Kidney (tissue), 14 donors: ENCODE data around the gene DNAJA3. TPM values are rescaled to one million over a fixed set of nuclear protein-coding genes. Genes with fewer than 3 reads are reported as not detected.

ENCODE experiments used
- DNase-seq, 5 donors: peaks; one replicate each; pipeline ENCODE4 v3.0.0-alpha.2; 2013 to 2020
- FAIRE-seq: peaks from 2 replicates; lab custom pipeline; 2012; peaks lifted over from hg19 to GRCh38; lab: Jason Lieb, UNC
- H3K27ac ChIP-seq, 2 donors: one replicate each; pipeline ENCODE4 v1.7.0; 2013; ENCODE audit warnings: low read depth in 2 of 2, low read length in 2 of 2, inconsistent platforms in 1 of 2
- H3K27me3 ChIP-seq: one replicate; pipeline ENCODE4 v1.7.1; 2013; ENCODE audit warnings: low read length, inconsistent platforms; ENCODE audit not compliant: control insufficient read depth, insufficient read depth
- H3K36me3 ChIP-seq, 3 donors: one replicate each; pipeline versions ENCODE4 v1.7.0 to v1.7.1; 2013; ENCODE audit warnings: low read length in 3 of 3, control low read depth in 1 of 3, inconsistent platforms in 1 of 3; ENCODE audit not compliant: insufficient read depth in 3 of 3, control insufficient read depth in 2 of 3
- H3K4me1 ChIP-seq, 3 donors: one replicate each; pipeline versions ENCODE4 v1.7.0 to v1.7.1; 2013; ENCODE audit warnings: low read length in 3 of 3, inconsistent platforms in 1 of 3, low read depth in 1 of 3; ENCODE audit not compliant: control insufficient read depth in 2 of 3, insufficient read depth in 2 of 3
- H3K4me3 ChIP-seq, 3 donors: one replicate each; pipeline versions ENCODE4 v1.7.0 to v1.8.1; 2013; ENCODE audit warnings: low read length in 3 of 3, control low read depth in 1 of 3, inconsistent platforms in 1 of 3
- H3K9ac ChIP-seq, 3 donors: one replicate each; pipeline versions ENCODE4 v1.7.0 to v1.7.1; 2013; ENCODE audit warnings: low read length in 3 of 3, control low read depth in 1 of 3, inconsistent platforms in 1 of 3
- H3K9me3 ChIP-seq, 3 donors: one replicate each; pipeline versions ENCODE4 v1.7.0 to v1.7.1; 2013; ENCODE audit warnings: low read length in 3 of 3, control low read depth in 1 of 3, inconsistent platforms in 1 of 3; ENCODE audit not compliant: control insufficient read depth in 2 of 3, insufficient read depth in 1 of 3
- CTCF ChIP-seq: IDR thresholded peaks from 3 replicates; pipeline ENCODE4 v1.5.1; 2012; ENCODE audit warnings: mild to moderate bottlenecking, moderate library complexity, borderline replicate concordance; ENCODE audit not compliant: insufficient read depth; ENCODE audit errors: extremely low read depth
- intact Hi-C: fragments of 100-400 bp; cut with DNase I; formaldehyde crosslinking; loops from one replicate; pipeline ENCODE4 v1.11.1; 2022
- polyA plus RNA-seq: library from polyadenylated mRNA; stranded (reverse); fragments of 350-450 nt; fragmentation: Illumina TruSeq; extraction: RNeasy Lipid Tissue Mini Kit (QIAGEN cat#74804); gene quantifications from one replicate; pipeline ENCODE4 v1.2.3, GENCODE V29; 2014; ENCODE audit warnings: low read depth, low replicate concordance; ENCODE audit not compliant: insufficient read depth
- total RNA-seq: library from RNA; stranded (reverse); fragmentation: NEBNext Ultra II Directional; extraction: Animal tissue kit (Norgen Biotek cat#: 25700); gene quantifications from one replicate; pipeline ENCODE4 v1.2.1, GENCODE V29; 2021
- donor health status: control.
- donor health status: control.
- donor health status: control.
- donor health status: control.
- donor health status: control.
- donor health status: DM: yes; HTN: yes; CAD: no.
- donor health status: Normal renal cell carcinoma (clear cell type).

Gene DNAJA3
- total and polyA plus RNA-seq, 2 donors from 2014 or later: 41.1 to 49.4 TPM

DNA sequence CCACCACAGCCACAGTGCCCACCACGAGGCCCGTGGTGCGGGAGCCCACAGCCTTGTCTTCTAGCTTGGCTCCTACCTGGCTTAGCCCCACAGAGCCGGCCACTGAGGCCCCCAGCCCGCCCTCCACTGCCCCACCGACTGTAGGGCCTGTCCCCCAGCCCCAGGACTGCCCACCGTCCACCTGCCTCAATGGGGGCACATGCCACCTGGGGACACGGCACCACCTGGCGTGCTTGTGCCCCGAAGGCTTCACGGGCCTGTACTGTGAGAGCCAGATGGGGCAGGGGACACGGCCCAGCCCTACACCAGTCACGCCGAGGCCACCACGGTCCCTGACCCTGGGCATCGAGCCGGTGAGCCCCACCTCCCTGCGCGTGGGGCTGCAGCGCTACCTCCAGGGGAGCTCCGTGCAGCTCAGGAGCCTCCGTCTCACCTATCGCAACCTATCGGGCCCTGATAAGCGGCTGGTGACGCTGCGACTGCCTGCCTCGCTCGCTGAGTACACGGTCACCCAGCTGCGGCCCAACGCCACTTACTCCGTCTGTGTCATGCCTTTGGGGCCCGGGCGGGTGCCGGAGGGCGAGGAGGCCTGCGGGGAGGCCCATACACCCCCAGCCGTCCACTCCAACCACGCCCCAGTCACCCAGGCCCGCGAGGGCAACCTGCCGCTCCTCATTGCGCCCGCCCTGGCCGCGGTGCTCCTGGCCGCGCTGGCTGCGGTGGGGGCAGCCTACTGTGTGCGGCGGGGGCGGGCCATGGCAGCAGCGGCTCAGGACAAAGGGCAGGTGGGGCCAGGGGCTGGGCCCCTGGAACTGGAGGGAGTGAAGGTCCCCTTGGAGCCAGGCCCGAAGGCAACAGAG, 43.5 kb upstream of the DNAJA3 start:
- DNase-seq: peak in 1 of 5 donors; percentile 50
- Histone ChIP-seq H3K27me3 (no peaks in the 10 kb centered on the region), H3K4me1 (peaks cover 2 to 51% (median 23%) of the 10 kb centered on the region in 3 donors), H3K9me3 (no peaks in the 10 kb centered on the region), H3K4me3 (no peak overlapping the region), H3K9ac (peak overlapping the region in 1 of 3 donors; percentile 5), H3K36me3 (peaks cover 0 to 4% (median 2%) of the 10 kb centered on the region in 3 donors), H3K27ac (peak overlapping the region; percentile 5 to 51)
- no peak for FAIRE-seq
- TF ChIP-seq CTCF: no peak
- intact Hi-C loops: no loop called here

DNA sequence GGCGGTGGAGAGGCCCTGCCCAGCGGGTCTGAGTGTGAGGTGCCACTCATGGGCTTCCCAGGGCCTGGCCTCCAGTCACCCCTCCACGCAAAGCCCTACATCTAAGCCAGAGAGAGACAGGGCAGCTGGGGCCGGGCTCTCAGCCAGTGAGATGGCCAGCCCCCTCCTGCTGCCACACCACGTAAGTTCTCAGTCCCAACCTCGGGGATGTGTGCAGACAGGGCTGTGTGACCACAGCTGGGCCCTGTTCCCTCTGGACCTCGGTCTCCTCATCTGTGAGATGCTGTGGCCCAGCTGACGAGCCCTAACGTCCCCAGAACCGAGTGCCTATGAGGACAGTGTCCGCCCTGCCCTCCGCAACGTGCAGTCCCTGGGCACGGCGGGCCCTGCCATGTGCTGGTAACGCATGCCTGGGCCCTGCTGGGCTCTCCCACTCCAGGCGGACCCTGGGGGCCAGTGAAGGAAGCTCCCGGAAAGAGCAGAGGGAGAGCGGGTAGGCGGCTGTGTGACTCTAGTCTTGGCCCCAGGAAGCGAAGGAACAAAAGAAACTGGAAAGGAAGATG, 42.8 kb upstream of the DNAJA3 start:
- H3K9ac ChIP-seq: no peak overlapping the region
- no peak for TF ChIP-seq CTCF
- H3K9me3 ChIP-seq: no peaks in the 10 kb centered on the region
- H3K27me3 ChIP-seq: no peaks in the 10 kb centered on the region
- intact Hi-C loops: no loop called here
- no peak overlapping the region for H3K27ac ChIP-seq
- peaks cover 2 to 50% (median 18%) of the 10 kb centered on the region in 3 donors for H3K4me1 ChIP-seq
- FAIRE-seq: no peak
- DNase-seq: peak in 1 of 5 donors; percentile 38
- H3K36me3 ChIP-seq: peaks cover 0 to 4% (median 2%) of the 10 kb centered on the region in 3 donors
- no peak overlapping the region for H3K4me3 ChIP-seq

DNA sequence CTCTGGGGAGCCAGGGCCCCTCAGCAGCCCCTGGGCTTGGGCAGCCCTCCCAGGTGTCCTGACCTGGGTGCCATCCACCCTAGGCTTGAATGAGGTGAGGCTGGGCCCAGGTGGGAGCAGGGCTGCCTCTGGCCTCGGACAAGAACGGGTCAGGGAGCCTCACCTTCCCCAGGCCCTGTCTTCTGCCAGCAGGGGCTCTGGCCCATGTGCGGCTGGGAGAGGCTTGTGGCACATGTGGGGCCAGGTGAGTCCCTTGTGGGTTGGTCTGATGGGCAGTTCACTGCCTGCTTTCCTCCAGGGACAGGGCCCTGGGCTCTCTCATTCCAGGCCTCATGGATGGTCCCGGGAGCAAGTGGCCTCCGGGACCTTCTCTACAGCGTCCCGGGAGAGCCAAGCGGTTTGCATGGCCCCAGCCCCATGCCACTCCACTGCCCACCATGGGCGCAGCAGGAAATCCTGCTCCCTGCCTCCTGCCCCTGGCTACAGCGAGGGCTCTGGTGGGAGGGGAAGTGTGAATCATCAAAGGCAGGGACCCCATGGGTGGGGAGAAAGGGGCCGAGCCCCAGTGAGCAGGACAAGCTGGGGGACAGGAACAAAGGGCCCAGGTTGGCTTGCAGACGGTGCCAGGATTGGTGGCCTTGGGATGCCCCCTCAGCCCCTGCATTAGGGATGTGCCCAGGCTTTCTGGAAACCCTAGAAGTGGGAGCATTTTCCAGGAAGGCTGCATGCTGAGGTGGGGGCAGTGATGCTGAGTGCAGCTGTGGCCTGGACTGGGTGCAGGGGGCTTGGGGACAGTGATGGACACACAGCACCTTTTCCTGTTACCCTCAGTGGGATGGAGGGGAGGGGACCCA, 41.9 kb upstream of the DNAJA3 start:
- intact Hi-C loops: no loop called here
- Histone ChIP-seq H3K27me3 (no peaks in the 10 kb centered on the region), H3K9me3 (no peaks in the 10 kb centered on the region), H3K27ac (no peak overlapping the region), H3K4me3 (no peak overlapping the region), H3K36me3 (peaks cover 0 to 4% (median 2%) of the 10 kb centered on the region in 3 donors), H3K9ac (no peak overlapping the region), H3K4me1 (peaks cover 2 to 45% (median 9%) of the 10 kb centered on the region in 3 donors)
- FAIRE-seq (no peak), DNase-seq (peak in 1 of 5 donors; percentile 45)
- no peak for TF ChIP-seq CTCF
